Peyer's patch (tissue), 4 donors: ENCODE measurements around the gene TSHZ1.

Experiments
- POLR2A ChIP-seq, 2 donors: fragments of 450-650 bp; IDR thresholded peaks; one replicate each; pipeline ENCODE4 v1.5.1; 2017; ENCODE audit warnings: antibody characterized with exemption in 2 of 2, mild to moderate bottlenecking in 2 of 2, moderate library complexity in 2 of 2
- TF ChIP-seq, protein P1 (sequence below), 6 experiments: fragments of 450-650 bp in 4 of 6; fragments of 200-600 bp in 2 of 6; sonication (generic) in 1 of 6; IDR thresholded peaks; one replicate each; pipeline ENCODE4 v1.5.1; 2017 to 2019; ENCODE audit warnings: antibody characterized with exemption in 6 of 6, mild to moderate bottlenecking in 3 of 6, moderate library complexity in 1 of 6

DNA sequence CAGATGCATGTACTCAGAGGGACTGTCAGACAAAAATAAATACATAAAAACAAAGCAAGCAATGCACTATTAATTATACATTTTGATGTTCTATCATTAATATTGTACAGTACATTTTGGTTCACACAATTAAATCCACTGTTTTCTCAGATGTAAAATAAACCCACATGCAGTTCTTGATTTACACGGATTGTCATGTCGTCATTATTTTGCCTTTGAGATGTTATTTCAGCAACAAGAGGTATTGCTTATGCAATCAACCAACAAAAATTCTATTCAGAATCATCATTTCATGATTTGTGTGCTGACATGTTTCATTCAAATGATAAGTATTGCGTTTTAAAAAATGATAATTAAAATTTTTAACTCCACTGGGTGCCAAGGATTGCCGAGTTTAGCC, 79.2 kb downstream of the TSHZ1 start:
- no peak for TF ChIP-seq POLR2A (IDR thresholded peaks at IDR 0.05)
- TF ChIP-seq, protein P1, sequence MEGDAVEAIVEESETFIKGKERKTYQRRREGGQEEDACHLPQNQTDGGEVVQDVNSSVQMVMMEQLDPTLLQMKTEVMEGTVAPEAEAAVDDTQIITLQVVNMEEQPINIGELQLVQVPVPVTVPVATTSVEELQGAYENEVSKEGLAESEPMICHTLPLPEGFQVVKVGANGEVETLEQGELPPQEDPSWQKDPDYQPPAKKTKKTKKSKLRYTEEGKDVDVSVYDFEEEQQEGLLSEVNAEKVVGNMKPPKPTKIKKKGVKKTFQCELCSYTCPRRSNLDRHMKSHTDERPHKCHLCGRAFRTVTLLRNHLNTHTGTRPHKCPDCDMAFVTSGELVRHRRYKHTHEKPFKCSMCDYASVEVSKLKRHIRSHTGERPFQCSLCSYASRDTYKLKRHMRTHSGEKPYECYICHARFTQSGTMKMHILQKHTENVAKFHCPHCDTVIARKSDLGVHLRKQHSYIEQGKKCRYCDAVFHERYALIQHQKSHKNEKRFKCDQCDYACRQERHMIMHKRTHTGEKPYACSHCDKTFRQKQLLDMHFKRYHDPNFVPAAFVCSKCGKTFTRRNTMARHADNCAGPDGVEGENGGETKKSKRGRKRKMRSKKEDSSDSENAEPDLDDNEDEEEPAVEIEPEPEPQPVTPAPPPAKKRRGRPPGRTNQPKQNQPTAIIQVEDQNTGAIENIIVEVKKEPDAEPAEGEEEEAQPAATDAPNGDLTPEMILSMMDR (IDR thresholded peaks at IDR 0.05), result no peak
